ENCODE data around the gene MYBL2.
"Not testable (repeated sequence)": the region's sequence is repeated elsewhere in the genome, so short reads cannot be mapped to it uniquely, and the experiment has no call there.

DNA sequence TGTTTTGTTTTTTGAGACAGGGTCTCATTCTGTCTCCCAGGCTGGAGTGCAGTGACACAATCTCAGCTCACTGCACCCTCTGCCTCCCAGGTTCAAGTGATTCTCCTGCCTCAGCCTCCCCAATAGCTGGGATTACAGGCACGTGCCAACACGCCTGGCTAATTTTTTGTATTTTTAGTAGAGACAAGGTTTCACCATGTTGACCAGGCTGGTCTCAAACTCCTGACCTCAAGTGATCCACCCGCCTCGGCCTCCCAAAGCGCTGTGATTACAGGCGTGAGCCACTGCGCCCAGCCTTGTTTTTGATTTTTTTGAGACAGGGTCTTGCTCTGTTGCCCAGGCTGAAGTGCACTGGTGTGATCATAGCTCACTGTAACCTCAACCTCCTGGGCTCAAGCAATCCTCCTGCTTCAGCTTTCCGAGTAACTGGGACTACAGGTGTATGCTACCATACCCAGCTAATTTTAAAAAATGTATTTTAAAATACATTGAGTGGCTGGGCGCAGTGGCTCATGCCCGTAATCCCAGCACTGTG, 15.2 kb upstream of the MYBL2 start:
- TF ChIP-seq EZH2 (IDR thresholded peaks at IDR 0.05; ENCODE audit: borderline replicate concordance, low read depth, low read length, severe bottlenecking); POLR2A (IDR thresholded peaks at IDR 0.05; ENCODE audit: low read depth, low read length); MYC (IDR thresholded peaks at IDR 0.05; ENCODE audit: low read depth, low read length); POLR2AphosphoS5 (IDR thresholded peaks at IDR 0.05; ENCODE audit: insufficient read depth, low read depth, low read length); GATA2 (IDR thresholded peaks at IDR 0.05; ENCODE audit: insufficient read depth, insufficient read length, low read depth, low read length): not testable (repeated sequence)
- TF ChIP-seq, protein P1, sequence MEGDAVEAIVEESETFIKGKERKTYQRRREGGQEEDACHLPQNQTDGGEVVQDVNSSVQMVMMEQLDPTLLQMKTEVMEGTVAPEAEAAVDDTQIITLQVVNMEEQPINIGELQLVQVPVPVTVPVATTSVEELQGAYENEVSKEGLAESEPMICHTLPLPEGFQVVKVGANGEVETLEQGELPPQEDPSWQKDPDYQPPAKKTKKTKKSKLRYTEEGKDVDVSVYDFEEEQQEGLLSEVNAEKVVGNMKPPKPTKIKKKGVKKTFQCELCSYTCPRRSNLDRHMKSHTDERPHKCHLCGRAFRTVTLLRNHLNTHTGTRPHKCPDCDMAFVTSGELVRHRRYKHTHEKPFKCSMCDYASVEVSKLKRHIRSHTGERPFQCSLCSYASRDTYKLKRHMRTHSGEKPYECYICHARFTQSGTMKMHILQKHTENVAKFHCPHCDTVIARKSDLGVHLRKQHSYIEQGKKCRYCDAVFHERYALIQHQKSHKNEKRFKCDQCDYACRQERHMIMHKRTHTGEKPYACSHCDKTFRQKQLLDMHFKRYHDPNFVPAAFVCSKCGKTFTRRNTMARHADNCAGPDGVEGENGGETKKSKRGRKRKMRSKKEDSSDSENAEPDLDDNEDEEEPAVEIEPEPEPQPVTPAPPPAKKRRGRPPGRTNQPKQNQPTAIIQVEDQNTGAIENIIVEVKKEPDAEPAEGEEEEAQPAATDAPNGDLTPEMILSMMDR (IDR thresholded peaks at IDR 0.05; ENCODE audit: extremely low read depth in 1 of 2, insufficient read depth in 1 of 2, low read depth in 1 of 2, low read length in 2 of 2), result not testable (repeated sequence)
